ENCODE data around the gene CABLES1.

CABLES1 gene

DNA sequence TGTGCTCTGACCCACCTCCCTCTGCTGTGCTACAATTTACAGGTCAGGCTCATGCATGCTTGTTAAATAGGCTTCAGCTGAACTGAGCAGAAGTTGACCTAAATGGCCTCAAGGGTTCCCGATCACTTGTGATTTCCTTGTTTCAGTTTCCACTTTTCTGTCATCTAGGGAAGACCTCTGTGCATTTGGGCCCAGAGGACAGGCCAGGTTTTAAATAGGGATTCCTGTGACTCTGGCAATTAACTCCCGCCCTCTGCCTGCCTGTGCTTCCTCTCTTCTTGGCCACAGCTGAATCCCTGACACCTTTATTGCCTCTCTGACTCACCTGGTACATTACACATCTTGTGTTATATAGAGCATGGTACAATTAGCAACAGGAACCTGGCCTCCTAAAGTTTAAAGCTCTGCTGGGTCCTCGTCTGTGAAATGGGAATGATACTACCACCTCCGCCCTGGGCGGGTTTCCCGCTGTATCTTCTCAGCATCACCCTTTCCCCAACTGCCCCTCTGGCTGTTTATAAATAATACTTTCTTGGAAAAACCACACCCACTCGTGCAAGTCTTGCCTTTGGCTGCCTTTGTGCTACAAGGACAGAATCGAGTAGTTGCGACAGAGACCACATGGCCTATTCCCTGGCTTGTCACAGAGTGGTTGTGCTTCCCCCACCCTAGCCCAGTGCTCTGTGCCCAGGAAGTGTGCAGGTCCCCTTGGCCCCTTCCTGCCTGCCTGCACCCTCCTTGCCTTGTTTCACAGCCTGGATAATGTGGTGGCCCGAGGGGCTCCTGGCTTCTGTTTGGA is 7.9 kb downstream of the CABLES1 start:
- no peak for DNase-seq

DNA sequence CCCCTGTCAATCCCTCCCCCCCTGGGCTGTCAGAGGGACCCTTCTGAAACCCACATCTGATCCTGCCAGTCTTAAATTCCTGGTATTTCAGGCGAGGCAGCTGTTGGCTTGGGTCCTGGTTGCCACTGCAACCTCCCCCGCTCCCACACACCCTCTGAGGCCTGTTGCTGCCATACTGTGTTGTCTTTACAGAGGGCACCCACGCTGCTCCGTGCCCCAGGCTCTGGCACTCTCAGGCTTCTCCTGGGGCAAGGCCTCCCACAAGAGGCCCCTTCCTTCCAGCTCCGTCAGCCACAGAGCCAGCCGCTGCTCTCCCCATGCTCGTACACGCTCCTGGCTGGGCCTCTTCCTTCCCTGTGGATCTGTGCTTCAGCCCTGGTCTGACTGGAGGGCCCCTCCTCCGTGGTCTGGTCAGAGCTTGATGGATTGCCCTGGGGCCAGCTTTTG is 8.6 kb downstream of the CABLES1 start:
- DNase-seq: no peak

DNA sequence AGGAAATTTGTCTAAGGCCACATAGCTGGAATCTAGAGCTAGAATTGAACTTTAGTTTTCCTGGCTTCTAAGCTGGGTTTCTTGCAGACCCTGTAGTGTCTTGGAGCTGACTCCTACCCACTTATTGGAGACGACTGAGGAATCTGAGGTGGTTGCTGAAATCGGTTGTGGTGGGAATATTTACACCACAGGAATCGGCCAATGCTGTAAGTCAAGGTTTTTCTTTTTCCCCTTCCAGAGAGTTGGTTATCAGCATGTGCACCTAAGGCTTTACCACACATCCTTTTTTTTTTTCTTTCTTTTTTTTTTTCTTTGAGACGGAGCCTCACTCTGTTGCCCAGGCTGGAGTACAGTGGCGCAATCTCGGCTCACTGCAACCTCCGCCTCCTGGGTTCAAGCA is 9.4 kb downstream of the CABLES1 start:
- DNase-seq: no peak

DNA sequence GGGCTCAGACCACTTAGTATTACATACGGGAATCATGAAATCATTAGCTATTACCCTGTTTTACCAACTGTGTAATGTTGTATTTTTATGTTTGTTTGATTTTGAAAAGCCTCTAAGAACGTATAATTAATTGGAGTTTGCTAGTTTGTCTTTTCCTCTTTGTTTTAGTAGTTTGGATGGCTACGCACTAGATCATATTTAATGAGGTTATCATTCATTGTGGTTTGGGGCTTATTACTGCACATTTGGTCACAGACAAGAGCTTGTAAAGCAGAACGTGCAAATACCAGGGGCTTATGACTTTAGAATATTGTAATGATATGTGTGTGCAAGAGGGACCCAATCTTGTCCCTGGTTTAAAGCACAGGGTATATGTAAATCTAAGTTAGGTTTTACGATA is 10.3 kb downstream of the CABLES1 start:
- DNase-seq: no peak

DNA sequence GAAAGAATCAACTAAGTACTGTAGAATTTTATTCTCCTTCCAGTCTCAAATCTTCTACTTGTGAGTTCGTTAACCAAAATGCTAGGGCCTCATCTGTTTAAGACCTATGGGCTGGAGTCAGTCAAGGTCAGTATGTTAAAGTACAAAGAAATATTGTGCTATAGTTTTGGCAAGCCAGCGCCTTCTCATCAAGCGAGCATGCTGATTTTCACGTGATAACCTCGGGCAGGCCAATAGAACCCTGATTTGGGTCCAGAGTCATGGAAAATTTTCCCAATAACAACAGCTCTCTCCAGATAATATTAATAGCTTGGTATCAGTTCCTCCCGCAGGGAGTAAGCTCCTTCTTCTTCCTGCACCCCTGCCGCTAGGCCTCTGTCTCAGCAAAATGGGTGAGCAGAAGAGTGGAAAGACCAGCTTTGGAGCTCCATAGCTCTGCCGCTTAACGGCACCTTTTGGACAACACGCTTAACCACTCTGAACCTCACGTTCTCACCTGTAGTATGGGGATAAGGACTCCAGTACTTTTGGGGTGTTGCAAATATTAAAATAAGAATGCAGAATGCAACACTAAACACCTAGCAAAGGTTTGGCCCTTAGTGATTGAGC is 11.7 kb downstream of the CABLES1 start:
- DNase-seq: no peak

DNA sequence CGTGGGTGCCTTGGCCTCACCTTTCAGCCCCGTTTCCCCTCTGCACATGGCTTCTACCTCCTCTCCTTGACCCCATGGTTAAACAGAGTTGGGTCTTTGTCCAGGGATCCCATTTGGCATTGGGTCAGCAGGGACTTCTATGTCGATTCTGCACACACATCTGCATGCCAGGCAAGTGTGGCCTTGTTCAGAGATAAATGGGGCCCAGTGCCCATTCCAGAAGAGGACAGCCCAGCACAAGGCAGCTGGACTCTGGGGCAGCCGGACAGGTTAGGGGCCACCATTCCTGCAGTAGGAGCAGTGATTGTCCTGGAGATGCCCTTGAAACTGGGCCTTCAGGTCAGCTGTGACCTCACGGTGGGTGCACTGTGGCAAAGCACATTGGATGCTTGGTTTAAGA is 13.1 kb downstream of the CABLES1 start:
- no peak for DNase-seq

DNA sequence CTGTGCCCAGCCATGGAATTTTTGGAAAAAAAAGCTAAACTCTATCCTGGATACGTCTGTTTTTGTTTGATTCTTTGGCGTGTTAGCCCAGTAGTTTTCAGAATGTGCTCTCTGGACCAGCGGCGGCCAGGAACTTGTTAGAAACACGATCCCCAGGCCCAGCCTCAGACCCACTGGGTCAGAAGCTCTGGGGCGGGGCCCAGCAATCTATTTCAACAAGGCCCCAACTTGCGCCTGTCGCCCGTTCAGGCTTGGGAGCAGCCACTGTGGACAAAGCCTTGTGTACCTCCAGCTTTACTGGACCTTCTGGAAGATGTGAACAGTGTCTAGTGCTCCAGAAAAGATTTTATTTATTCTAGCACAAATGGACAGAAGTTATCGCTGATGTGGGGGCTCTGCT is 14.3 kb downstream of the CABLES1 start:
- DNase-seq: no peak

DNA sequence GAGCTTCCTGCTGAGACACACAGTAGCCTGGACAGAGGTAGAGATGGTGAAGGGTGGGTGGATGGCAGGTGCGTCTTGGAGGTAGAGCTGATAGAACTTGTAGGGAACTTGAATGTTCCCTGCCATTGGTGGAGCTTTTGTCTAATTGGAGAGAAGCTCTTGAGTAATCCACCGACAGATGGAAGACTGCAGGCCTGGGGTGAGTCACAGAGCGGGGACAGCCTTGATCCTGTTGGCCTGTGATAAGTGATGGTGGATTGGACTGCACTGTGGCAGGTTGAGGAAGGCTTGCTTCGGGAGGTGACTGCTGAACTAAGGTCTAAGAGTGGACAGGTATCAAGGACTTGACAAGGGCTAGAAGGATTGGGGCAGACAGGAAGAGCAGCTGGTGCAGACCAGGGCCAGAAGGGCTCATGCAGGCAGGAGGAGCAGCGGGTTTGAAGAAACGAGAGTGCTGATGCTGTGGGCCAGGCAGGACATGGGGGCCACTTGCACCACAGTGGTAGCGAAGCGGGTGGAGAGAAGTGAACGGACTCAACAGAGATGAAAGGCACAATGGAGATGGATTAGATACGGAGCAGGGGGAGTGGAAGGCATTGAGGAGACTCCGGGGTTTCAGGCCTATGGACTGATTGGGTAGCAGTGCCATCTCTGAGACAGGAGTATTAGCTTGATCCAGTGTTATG is 16.3 kb downstream of the CABLES1 start:
- DNase-seq: no peak

DNA sequence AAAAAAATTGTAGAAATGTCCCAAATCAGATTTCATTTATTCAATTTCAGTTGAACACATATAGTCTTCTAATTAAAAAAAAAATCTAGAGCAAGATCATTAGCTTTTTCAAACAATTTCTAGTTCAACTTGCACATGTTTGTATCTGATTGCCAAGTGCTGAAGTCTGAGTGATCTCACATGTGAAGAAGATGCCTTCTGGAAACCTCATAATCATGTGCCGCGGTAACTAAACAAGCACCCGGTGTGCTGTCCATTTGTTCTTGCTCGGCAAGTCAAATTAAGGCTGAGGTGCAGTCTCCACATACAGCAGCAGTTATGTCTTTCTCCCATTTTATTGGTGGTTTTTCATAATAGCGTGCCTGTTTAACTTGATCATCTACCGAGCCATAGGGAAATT is 18.7 kb downstream of the CABLES1 start:
- DNase-seq: peak; percentile 25 to 48

DNA sequence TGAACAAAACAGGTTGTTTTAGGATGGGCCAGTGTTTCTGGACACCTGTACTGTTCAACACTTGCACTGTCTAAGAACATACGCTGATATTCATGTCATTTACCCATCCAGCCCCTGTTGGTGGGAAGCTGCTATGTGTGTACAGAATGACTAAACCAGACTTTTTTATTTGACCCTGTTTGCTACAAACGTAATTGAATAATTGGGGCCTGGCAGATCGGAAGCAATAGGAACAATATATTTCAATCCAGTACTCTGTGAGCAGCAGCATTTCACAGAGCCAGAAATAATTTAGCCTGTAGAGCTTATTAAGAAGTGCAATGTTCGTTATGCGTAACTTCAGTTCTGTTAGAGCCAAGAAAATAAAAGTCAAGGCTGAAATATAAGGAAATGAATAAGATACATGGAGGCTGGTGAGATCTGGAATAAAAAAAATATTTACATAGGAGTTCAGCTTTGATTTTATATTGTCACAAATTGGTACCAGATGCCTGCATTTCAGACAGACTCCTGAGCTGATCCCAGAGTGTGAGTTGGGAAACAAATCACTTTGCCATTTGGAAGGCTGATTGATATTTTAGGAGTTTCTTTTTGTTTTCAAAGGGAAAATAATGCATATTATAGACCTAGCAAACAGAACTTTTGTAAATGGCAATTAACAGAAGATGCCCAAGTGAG is 19.7 kb downstream of the CABLES1 start:
- DNase-seq: no peak

DNA sequence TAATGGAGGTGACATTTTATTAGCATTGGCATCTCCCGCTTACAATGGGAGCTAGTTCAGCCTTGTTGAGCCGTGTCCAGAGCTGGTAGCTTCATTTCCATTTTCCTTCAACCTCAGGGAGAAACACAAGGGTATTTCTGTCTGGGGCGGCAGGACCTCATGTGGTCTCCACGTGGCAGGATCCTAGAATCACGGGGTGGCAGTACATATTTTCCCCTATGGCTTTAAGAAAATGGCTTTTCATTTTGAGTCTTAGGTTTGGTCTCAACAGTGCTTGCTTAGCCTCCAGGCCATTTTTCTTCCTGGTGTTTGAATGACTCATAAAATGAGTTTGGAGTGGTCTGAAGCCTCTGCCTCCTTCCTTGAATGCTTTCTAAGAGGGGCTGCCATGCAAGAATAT is 20.3 kb downstream of the CABLES1 start:
- DNase-seq: peak; percentile 46 to 50

DNA sequence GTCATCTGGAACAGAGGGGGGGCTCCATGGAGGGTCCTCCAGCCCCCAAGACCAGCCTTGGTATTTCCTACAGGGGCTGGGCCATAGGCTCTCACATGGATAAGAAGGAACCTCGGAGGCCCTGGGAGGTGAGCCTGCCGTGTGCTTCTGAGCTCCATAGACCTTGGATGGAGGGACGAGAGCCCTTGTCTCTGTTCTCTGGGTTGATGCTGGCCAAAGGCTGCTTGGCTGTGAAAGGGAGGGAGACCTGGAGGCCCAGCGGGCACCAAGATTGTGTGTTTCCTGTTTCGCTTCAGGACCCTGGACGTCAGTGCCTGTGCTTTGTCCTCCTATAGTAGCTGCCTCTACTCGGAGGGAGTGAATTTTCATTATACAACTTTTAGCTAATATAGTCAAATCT is 20.8 kb downstream of the CABLES1 start:
- peak in 1 of 2 experiments; percentile 7 for DNase-seq

DNA sequence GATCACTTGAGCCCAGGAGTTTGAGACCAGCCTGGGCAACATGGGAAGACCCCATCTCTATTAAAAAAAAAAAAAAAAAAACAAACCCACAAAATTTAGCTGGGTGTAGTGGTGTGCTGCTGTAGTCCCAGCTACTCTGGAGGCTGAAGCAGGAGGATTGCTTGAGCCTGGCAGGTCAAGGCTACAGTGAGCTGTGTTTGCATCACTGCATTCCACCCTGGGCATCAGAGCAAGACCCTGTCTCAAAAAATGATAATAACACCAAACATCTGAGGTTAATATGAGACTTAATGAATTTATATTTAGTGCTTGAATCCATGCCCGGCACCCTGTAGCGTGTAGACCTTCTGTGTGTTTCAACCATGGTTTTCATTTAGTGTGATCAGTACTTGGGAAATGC is 22.8 kb downstream of the CABLES1 start:
- DNase-seq: no peak

DNA sequence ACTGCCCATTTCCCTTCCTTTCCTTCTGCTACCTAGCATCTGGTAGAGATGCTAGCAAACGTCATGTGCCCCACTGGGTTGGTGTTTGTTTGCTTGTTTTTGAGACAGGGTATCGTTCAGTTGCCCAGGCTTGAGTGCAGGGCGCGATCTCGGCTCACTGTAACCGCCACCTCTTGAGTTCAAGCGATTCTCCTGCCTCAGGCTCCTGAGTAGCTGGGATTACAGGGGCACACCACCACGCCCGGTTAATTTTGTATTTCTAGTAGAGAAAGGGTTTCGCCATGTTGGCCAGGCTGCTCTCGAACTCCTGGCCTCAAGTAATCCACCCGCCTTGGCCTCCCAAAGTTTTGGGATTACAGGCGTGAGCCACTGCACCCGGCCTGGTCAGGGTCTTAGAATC is 23.6 kb downstream of the CABLES1 start:
- DNase-seq: peak in 1 of 2 experiments; percentile 49

DNA sequence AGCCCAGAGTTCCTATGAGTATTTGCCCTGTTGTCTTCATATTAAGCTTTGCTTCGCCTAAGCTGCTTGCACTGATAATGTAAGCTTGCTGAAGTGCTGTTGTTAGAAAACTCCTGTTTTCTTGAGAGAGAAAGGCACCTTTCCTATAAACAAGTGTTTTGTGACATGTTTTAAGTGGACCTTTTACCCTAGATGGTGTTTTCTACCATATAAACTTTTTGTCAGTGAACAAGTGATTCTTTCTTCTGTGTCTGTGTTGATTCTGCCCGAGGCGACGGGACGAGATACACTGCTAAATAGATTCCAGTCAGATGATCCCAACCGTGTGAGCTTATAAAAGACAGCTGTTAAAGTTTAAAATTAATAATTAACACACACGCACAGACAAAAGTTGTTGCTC is 24.1 kb downstream of the CABLES1 start:
- peak; percentile 50 to 77 for DNase-seq

DNA sequence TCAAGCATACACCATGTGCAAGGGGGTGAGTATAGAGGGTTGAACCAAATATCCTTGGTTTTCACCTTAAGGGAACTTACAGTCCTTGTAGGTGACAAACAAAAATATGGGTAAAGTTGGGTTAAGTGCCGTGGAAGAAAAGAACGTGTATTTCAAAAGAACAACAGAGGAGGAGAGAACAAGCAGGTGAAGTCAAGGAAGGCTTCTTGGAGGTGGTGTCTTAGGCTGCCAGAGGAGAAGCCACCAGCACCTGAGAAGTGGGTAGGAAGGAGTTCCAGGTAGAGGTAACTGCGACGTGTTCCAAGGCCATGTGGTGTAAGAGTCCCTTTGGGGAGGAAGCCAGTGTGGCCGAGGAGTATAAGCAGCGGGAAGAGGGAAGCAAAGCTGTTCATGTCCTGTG is 27.2 kb downstream of the CABLES1 start:
- no peak for DNase-seq

DNA sequence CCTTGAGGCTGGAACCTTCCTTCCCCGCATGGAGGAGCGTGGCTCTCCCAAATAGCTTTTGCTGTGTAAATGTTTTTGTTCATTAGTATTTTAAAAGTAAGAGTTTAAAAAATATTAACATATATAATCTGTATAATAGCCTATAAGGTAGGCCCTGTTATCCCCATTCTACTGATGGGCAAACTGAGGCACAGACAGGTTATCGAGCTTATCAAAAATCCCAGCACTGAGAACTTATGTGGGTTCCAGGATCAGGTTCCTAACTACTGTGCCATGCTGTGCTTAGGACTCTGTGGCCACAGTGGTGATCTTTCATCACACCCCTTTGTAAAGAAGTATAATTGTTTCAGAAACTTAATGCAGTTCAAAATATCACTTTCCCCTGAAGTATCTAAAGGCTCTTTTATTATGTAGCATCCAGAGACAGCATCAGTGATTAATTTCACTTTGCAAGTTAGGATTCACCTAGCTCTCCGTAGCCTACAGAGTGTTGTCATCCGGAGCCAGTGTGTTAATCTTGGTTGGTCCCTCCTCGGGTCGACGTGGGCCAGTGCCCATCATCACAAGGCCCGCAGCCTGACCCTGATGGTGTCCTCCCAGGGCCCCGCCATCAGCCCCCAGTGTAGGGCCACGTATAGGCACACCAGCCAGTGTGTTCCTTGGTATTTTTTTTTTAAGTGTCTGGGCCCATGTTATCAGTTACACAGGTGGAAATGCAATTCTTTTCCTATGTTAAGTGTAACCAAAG is 28.7 kb downstream of the CABLES1 start:
- no peak for DNase-seq

DNA sequence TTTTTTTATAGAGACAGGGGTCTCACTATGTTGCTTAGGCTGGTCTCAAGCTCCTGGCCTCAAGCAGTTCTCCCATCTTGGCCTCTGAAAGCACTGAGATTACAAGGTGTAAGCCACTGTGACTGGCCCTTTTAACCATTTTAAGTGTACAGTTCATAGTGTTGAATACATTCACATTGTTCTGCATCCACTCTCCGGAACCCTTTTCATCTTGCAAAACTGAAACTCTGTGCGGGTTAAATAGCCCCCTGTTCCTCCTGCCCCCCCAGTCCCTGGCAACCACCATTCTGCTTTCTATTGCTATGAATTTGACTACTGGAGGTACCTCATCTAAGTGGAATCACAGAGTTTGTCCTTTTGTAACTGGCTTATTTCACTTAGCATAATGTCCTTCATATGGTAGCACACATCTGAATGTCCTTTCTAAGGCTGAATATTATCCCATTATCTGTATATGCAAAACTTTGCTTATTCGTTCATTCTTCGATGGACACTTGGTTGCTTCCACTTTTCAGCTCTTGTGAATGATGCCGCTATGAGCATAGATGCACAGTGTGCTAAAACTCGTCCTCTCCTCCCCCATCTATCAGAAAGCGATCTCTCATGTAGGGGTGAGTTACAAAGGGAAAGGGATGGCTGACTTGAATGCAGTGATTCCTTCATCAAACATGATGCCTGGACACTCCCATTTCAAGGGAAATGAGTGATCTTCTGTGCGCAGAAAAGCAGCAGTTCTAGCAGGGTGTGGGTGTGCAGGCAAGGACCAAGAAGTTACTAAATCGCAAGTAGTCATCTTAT is 30.2 kb downstream of the CABLES1 start:
- DNase-seq: no peak

DNA sequence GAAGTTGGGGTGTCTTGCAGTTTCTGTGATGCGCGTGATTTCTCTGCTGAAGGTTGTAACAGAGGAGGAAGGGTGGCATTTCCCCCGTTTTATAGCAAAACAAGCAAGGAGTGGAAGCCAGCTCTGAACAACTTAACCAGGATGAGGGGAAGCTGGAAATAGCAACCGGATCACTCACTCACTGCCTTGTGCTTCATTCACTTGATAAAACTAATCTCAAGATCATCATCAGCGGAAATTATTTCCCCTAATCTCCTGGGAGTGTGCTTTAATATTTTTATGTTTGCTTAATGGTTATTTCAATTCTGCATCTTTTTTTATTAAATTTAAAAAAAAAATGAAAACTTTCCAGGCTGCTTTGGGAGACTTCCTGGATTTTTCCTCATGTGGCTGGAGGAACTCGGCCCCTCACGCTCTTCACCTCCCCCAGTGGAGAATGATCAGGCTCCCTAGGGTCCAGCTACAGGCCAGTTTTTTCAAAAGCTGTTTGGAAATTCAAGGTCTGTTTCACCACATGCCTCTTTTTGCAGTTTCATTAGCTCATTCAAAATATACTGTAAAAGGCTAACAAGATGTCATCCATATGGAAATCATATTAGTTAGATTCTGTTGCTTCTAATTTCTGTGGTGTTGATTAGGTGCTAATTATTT is 31.7 kb downstream of the CABLES1 start:
- no peak for DNase-seq

DNA sequence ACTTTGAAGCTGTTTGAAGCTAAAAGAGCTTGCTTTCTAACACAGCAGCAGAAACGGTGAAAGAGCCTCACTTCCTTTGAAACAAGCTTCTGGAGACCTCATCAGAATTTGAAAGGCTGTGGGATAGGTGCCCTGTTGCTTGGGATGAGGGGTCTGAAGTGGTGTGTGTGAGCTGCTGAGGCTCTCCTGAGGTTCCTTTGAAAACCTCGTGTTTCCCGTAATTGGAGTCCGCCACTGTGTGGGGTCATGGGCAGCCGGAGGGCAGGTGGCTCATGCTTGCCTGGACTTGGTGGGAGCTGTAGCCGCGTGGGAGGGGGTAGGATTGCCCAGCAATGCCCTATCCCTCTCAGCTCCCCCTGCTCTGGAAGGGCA is 34.4 kb downstream of the CABLES1 start:
- DNase-seq: no peak

DNA sequence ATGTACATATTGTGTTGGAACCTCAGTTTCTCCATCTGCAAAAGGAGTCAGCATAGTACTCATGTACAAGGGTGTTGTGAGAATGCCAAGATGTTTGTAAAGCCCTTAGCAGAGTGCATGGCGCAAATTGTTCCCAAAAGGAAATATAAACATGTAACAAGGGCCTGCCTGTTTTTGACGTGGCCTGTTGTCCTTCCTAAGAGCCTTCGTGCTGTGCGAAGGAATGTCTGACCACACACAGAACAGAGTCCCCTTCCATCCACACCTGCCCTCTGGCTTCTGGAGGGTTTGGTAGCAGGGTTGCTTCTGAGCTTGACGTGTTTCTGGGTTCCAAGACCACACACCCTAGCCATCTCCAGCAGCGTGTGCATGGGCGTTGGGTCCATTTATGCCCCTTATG is 34.9 kb downstream of the CABLES1 start:
- DNase-seq: no peak
